ENCODE data around the gene CCDC117.

The CCDC117 gene

DNA sequence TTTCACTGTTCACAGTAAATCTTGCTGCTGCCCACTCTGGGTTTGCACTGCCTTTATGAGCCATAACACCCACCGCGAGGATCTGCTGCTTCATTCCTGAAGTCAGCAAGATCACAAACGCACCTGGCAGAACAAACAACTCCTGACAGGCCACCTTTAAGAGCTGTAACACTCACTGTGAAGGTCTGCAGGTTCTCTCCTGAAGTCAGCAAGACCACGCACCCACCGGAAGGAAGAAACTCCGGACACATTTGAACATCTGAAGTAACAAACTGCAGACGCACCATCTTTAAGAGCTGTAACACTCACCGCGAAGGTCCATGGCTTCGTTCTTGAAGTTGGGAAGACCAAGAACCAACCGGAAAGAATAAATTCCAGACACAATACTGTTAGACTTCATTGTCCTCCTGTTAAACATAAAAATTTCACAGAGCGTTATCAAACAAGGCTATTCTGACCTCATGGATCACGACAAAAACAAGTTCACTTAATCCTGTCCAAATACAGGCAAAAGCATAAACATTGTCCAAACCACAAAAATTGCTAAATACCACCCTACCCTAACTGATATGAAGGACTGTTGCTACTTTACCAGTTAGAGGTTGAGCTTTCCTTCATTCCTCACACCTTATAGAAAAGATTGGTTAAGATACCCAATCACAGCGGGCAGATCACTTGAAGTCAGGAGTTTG lies 3.0 kb upstream of the CCDC117 start:
- no peak overlapping the region for H3K4me3 ChIP-seq (ENCODE audit: low read depth in 1 of 2, low read length in 2 of 2)
- no peaks in the 10 kb centered on the region for H3K27me3 ChIP-seq (ENCODE audit: control insufficient read depth in 1 of 2, insufficient read depth in 2 of 2, low read length in 2 of 2)
- H3K4me1 ChIP-seq (ENCODE audit: control insufficient read depth in 1 of 2, insufficient read depth in 2 of 2, low read length in 2 of 2), result peaks cover 0 to 4% of the 10 kb centered on the region in 2 donors

GRCh38 chr22:28771195-28771791 lies 1.2 kb upstream of the CCDC117 start:
- Histone ChIP-seq H3K27me3 (ENCODE audit: control insufficient read depth in 1 of 2, insufficient read depth in 2 of 2, low read length in 2 of 2) (no peaks in the 10 kb centered on the region), H3K4me1 (ENCODE audit: control insufficient read depth in 1 of 2, insufficient read depth in 2 of 2, low read length in 2 of 2) (peaks cover 0 to 6% of the 10 kb centered on the region in 2 donors), H3K27ac (ENCODE audit: low read depth, low read length) (no peak overlapping the region), H3K9me3 (ENCODE audit: control insufficient read depth in 1 of 2, low read length in 2 of 2) (no peaks in the 10 kb centered on the region), H3K4me3 (ENCODE audit: low read depth in 1 of 2, low read length in 2 of 2) (no peak overlapping the region), H3K36me3 (ENCODE audit: control insufficient read depth in 1 of 2, insufficient read depth in 2 of 2, low read length in 2 of 2) (peaks cover 0 to 10% of the 10 kb centered on the region in 2 donors), H3K9ac (ENCODE audit: low read depth in 1 of 2, low read length in 2 of 2) (no peak overlapping the region)

More for the DNA sequence above, 3.0 kb upstream of the CCDC117 start:
- H3K36me3 ChIP-seq (ENCODE audit: control insufficient read depth in 1 of 2, insufficient read depth in 2 of 2, low read length in 2 of 2), result no peaks in the 10 kb centered on the region
- H3K9me3 ChIP-seq (ENCODE audit: control insufficient read depth in 1 of 2, low read length in 2 of 2), result no peaks in the 10 kb centered on the region
- H3K27ac ChIP-seq (ENCODE audit: low read depth, low read length), result no peak overlapping the region
- no peak overlapping the region for H3K9ac ChIP-seq (ENCODE audit: low read depth in 1 of 2, low read length in 2 of 2)

DNA sequence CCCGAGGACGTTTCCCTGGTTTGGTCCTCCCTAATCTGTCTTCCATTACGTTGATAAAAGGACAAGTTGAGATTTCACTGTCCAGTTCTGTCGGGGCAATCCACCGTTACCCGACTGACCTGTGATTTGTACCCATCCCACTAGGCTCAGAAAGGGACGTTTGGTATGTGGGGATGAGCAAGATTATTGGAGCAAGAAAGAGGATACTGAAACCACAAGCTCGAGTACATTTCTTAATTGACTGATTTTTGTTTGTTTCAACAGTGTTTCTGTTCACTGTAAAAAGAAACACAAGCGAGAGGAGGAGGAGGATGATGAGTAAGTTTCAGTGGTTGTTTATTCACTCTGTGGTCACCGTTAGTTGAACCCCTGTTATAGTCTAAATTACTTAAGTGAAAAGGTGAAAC lies 969 bp downstream of the CCDC117 start:
- Histone ChIP-seq H3K4me1 (ENCODE audit: control insufficient read depth in 1 of 2, insufficient read depth in 2 of 2, low read length in 2 of 2) (peaks cover 0 to 8% of the 10 kb centered on the region in 2 donors), H3K9me3 (ENCODE audit: control insufficient read depth in 1 of 2, low read length in 2 of 2) (no peaks in the 10 kb centered on the region), H3K27ac (ENCODE audit: low read depth, low read length) (peak overlapping the region; percentile 63), H3K27me3 (ENCODE audit: control insufficient read depth in 1 of 2, insufficient read depth in 2 of 2, low read length in 2 of 2) (no peaks in the 10 kb centered on the region), H3K4me3 (ENCODE audit: low read depth in 1 of 2, low read length in 2 of 2) (peak overlapping the region; percentile 73 to 81), H3K36me3 (ENCODE audit: control insufficient read depth in 1 of 2, insufficient read depth in 2 of 2, low read length in 2 of 2) (peaks cover 0 to 18% of the 10 kb centered on the region in 2 donors), H3K9ac (ENCODE audit: low read depth in 1 of 2, low read length in 2 of 2) (peak overlapping the region; percentile 75 to 76)

- no peak overlapping the region for H3K27ac ChIP-seq (ENCODE audit: low read depth, low read length)
These were observed 1.9 kb downstream of the CCDC117 start for GRCh38 chr22:28774378-28774777.

DNA sequence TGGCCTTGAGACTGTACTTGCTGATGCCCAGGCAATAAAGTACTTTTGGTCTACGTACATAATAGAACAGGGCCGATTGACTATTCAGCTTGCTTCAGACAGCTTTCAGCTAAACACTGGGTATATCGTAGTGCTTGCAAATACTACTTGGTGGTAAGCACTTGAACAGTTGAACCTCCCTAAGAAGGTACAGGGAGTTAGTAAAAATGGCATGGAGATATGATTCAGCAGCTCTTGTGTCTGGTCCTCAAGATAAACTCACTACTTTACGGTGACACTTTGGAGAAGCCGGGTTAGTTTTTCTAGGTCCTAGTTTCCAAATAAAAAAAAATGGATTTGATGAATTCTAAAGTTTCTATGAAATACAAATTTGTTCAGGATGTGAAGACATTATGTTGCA lies 7.3 kb downstream of the CCDC117 start:
- H3K27ac ChIP-seq (ENCODE audit: low read depth, low read length), result no peak overlapping the region
- peaks cover 7 to 40% of the 10 kb centered on the region in 2 donors for H3K36me3 ChIP-seq (ENCODE audit: control insufficient read depth in 1 of 2, insufficient read depth in 2 of 2, low read length in 2 of 2)
- no peaks in the 10 kb centered on the region for H3K27me3 ChIP-seq (ENCODE audit: control insufficient read depth in 1 of 2, insufficient read depth in 2 of 2, low read length in 2 of 2)
- H3K9ac ChIP-seq (ENCODE audit: low read depth in 1 of 2, low read length in 2 of 2), result no peak overlapping the region
- H3K4me1 ChIP-seq (ENCODE audit: control insufficient read depth in 1 of 2, insufficient read depth in 2 of 2, low read length in 2 of 2), result peaks cover 22 to 26% of the 10 kb centered on the region in 2 donors
- H3K9me3 ChIP-seq (ENCODE audit: control insufficient read depth in 1 of 2, low read length in 2 of 2), result no peaks in the 10 kb centered on the region
- no peak overlapping the region for H3K4me3 ChIP-seq (ENCODE audit: low read depth in 1 of 2, low read length in 2 of 2)

More at GRCh38 chr22:28774378-28774777, 1.9 kb downstream of the CCDC117 start:
- peaks cover 0 to 18% of the 10 kb centered on the region in 2 donors for H3K36me3 ChIP-seq (ENCODE audit: control insufficient read depth in 1 of 2, insufficient read depth in 2 of 2, low read length in 2 of 2)
- no peaks in the 10 kb centered on the region for H3K27me3 ChIP-seq (ENCODE audit: control insufficient read depth in 1 of 2, insufficient read depth in 2 of 2, low read length in 2 of 2)
- H3K4me3 ChIP-seq (ENCODE audit: low read depth in 1 of 2, low read length in 2 of 2), result no peak overlapping the region
- peaks cover 3 to 8% of the 10 kb centered on the region in 2 donors for H3K4me1 ChIP-seq (ENCODE audit: control insufficient read depth in 1 of 2, insufficient read depth in 2 of 2, low read length in 2 of 2)
- H3K9ac ChIP-seq (ENCODE audit: low read depth in 1 of 2, low read length in 2 of 2), result no peak overlapping the region
- no peaks in the 10 kb centered on the region for H3K9me3 ChIP-seq (ENCODE audit: control insufficient read depth in 1 of 2, low read length in 2 of 2)

- Histone ChIP-seq H3K4me3 (ENCODE audit: low read depth in 1 of 2, low read length in 2 of 2) (no peak overlapping the region), H3K4me1 (ENCODE audit: control insufficient read depth in 1 of 2, insufficient read depth in 2 of 2, low read length in 2 of 2) (peaks cover 26% of the 10 kb centered on the region in 2 donors), H3K9me3 (ENCODE audit: control insufficient read depth in 1 of 2, low read length in 2 of 2) (no peaks in the 10 kb centered on the region), H3K27me3 (ENCODE audit: control insufficient read depth in 1 of 2, insufficient read depth in 2 of 2, low read length in 2 of 2) (no peaks in the 10 kb centered on the region), H3K9ac (ENCODE audit: low read depth in 1 of 2, low read length in 2 of 2) (no peak overlapping the region), H3K36me3 (ENCODE audit: control insufficient read depth in 1 of 2, insufficient read depth in 2 of 2, low read length in 2 of 2) (peaks cover 7 to 43% of the 10 kb centered on the region in 2 donors), H3K27ac (ENCODE audit: low read depth, low read length) (no peak overlapping the region)
These were observed 7.8 kb downstream of the CCDC117 start for GRCh38 chr22:28780296-28780695.

DNA sequence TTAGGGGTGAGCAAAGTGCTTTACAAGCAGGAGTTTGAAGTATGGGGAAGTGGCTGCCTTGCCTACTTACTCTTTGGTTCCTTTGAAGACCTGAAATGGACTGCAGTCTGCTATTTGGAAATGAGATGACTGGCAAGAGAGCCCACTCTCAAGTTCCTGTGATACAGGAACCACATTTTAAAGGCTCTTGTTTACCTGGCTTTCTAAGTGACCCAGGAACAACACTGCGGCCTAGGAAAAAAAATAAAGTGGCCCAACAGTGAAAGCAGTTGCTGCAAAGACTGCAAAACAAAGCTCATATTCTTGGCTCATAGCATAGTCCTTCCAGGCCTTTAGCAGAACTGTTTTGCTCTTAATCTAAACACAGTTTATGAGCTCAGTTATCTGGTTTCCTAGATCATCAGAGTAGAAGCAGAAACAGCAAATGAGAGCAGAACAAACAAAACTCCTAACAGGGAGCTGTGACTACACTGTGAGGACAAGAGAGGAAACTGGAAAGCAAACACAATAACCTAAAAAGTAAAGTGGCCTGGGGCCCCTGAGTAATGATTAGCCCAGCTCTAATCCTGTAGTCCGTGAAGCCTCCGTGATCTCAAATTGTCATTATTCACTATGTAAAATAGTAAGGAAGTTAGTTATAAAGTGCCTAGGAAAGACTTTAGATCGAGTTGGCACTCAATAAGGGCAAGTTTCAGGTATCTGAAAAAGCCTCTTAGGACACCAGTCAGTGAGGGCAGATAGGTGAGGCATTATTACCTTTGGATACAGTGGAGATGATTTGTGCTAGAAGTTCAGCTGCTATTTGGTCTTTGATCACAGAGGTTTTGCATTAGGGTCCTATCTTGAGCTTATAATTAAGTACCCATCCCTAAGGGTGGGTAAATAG lies 11.5 kb downstream of the CCDC117 start:
- no peak overlapping the region for H3K4me3 ChIP-seq (ENCODE audit: low read depth in 1 of 2, low read length in 2 of 2)
- peaks cover 22 to 23% of the 10 kb centered on the region in 2 donors for H3K4me1 ChIP-seq (ENCODE audit: control insufficient read depth in 1 of 2, insufficient read depth in 2 of 2, low read length in 2 of 2)
- H3K9me3 ChIP-seq (ENCODE audit: control insufficient read depth in 1 of 2, low read length in 2 of 2), result no peaks in the 10 kb centered on the region
- no peaks in the 10 kb centered on the region for H3K27me3 ChIP-seq (ENCODE audit: control insufficient read depth in 1 of 2, insufficient read depth in 2 of 2, low read length in 2 of 2)
- H3K27ac ChIP-seq (ENCODE audit: low read depth, low read length), result peak overlapping the region; percentile 30
- H3K9ac ChIP-seq (ENCODE audit: low read depth in 1 of 2, low read length in 2 of 2), result peak overlapping the region in 1 of 2 donors; percentile 21
- H3K36me3 ChIP-seq (ENCODE audit: control insufficient read depth in 1 of 2, insufficient read depth in 2 of 2, low read length in 2 of 2), result peaks cover 15 to 46% of the 10 kb centered on the region in 2 donors

- Histone ChIP-seq H3K27me3 (ENCODE audit: control insufficient read depth in 1 of 2, insufficient read depth in 2 of 2, low read length in 2 of 2) (no peaks in the 10 kb centered on the region), H3K4me3 (ENCODE audit: low read depth in 1 of 2, low read length in 2 of 2) (no peak overlapping the region), H3K9ac (ENCODE audit: low read depth in 1 of 2, low read length in 2 of 2) (no peak overlapping the region), H3K4me1 (ENCODE audit: control insufficient read depth in 1 of 2, insufficient read depth in 2 of 2, low read length in 2 of 2) (peaks cover 14 to 21% of the 10 kb centered on the region in 2 donors), H3K9me3 (ENCODE audit: control insufficient read depth in 1 of 2, low read length in 2 of 2) (no peaks in the 10 kb centered on the region), H3K27ac (ENCODE audit: low read depth, low read length) (no peak overlapping the region), H3K36me3 (ENCODE audit: control insufficient read depth in 1 of 2, insufficient read depth in 2 of 2, low read length in 2 of 2) (peaks cover 12 to 42% of the 10 kb centered on the region in 2 donors)
These were observed 16.1 kb downstream of the CCDC117 start for GRCh38 chr22:28788601-28789000.

DNA sequence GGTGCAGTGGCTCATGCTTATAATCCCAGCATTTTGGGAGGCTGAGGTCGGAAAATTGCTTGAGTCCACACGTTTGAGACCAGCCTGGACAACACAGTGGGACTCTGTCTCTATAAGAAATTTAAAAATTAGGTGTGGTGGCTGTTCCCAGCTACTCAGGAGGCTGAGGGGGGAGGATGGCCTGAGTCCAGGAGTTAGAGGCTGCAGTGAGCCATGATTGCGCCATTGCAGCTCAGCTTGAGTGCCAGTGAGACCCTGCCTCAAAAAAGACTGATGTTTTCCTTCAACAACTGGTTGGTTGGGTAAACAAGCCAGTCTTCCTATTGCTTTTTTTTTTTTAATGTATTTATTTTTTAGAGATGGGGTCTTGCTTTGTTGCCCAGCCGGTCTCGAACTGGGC lies 18.6 kb downstream of the CCDC117 start:
- Histone ChIP-seq H3K27me3 (ENCODE audit: control insufficient read depth in 1 of 2, insufficient read depth in 2 of 2, low read length in 2 of 2) (no peaks in the 10 kb centered on the region), H3K9me3 (ENCODE audit: control insufficient read depth in 1 of 2, low read length in 2 of 2) (no peaks in the 10 kb centered on the region), H3K4me1 (ENCODE audit: control insufficient read depth in 1 of 2, insufficient read depth in 2 of 2, low read length in 2 of 2) (peaks cover 9 to 14% of the 10 kb centered on the region in 2 donors), H3K27ac (ENCODE audit: low read depth, low read length) (no peak overlapping the region), H3K36me3 (ENCODE audit: control insufficient read depth in 1 of 2, insufficient read depth in 2 of 2, low read length in 2 of 2) (peaks cover 27 to 43% of the 10 kb centered on the region in 2 donors), H3K4me3 (ENCODE audit: low read depth in 1 of 2, low read length in 2 of 2) (no peak overlapping the region), H3K9ac (ENCODE audit: low read depth in 1 of 2, low read length in 2 of 2) (no peak overlapping the region)

All from duodenal mucosa (tissue), 2 donors.